ENCODE data around the gene AS3MT. TPM values are rescaled to one million over a fixed set of nuclear protein-coding genes. Genes with fewer than 3 reads are reported as not detected.

AS3MT gene
- total and polyA plus RNA-seq, 12 donors, result 177 to 910 (median 303) TPM

- intact Hi-C loops (cut with DNase I), result loop anchor here (5.0 to 10.0 kb wide), 3 partner anchors 148 to 328 kb away; partner anchors contain the start of gene RPEL1 (in 2 of the 2)
- WGBS, 4 donors, result 20 to 60% (median 23%) methylated on average over 3 to 47 of the region's 47 CpGs
- peaks cover 33 to 56% of the 10 kb centered on the region in 2 donors for H3K4me1 ChIP-seq (replicated peaks in 1 of 2)
- H3K27me3 ChIP-seq, result no peaks in the 10 kb centered on the region
- H3K36me3 ChIP-seq (replicated peaks in 1 of 2), result no peaks in the 10 kb centered on the region
- TF ChIP-seq CTCF (IDR thresholded peaks at IDR 0.05) (no peak), POLR2A (IDR thresholded peaks at IDR 0.05) (peak in 1 of 2 donors; percentile 26)
- peak; percentile 44 to 74 (median 54) for DNase-seq
- peak overlapping the region in 3 of 5 donors; percentile 70 to 93 (median 93) for H3K27ac ChIP-seq
- no peaks in the 10 kb centered on the region for H3K9me3 ChIP-seq (replicated peaks in 1 of 3)
- H3K4me3 ChIP-seq, result peak overlapping the region; percentile 44 to 88 (median 77)
Observed at GRCh38 chr10:102919246-102919959, 50.1 kb downstream of the AS3MT start.

- TF ChIP-seq POLR2A (IDR thresholded peaks at IDR 0.05), result no peak
- no peak for TF ChIP-seq CTCF (IDR thresholded peaks at IDR 0.05)
- Histone ChIP-seq H3K4me1 (replicated peaks in 1 of 2) (peaks cover 33 to 56% of the 10 kb centered on the region in 2 donors), H3K36me3 (replicated peaks in 1 of 2) (no peaks in the 10 kb centered on the region), H3K9me3 (replicated peaks in 1 of 3) (no peaks in the 10 kb centered on the region), H3K27me3 (no peaks in the 10 kb centered on the region), H3K4me3 (peak overlapping the region in 2 of 4 donors; percentile 87 to 88), H3K27ac (no peak overlapping the region)
- DNase-seq, result no peak
- intact Hi-C loops (cut with DNase I), result loop anchor here (5.0 to 10.0 kb wide), 3 partner anchors 147 to 327 kb away; partner anchors contain the start of gene RPEL1 (in 2 of the 2)
- 37 to 50% (median 47%) methylated on average over 9 of the region's 9 CpGs for WGBS, 4 donors
Observed at GRCh38 chr10:102919992-102920739, 50.9 kb downstream of the AS3MT start.

GRCh38 chr10:102923601-102924000, 54.3 kb downstream of the AS3MT start:
- peak overlapping the region in 2 of 5 donors; percentile 32 to 36 for H3K27ac ChIP-seq
- H3K9me3 ChIP-seq (replicated peaks in 1 of 3), result no peaks in the 10 kb centered on the region
- peak overlapping the region in 1 of 4 donors; percentile 87 for H3K4me3 ChIP-seq
- DNase-seq, result no peak
- TF ChIP-seq POLR2A (IDR thresholded peaks at IDR 0.05), result no peak
- no peak for TF ChIP-seq CTCF (IDR thresholded peaks at IDR 0.05)
- no peaks in the 10 kb centered on the region for H3K27me3 ChIP-seq
- no peaks in the 10 kb centered on the region for H3K36me3 ChIP-seq (replicated peaks in 1 of 2)
- H3K4me1 ChIP-seq (replicated peaks in 1 of 2), result peaks cover 28 to 47% of the 10 kb centered on the region in 2 donors
- intact Hi-C loops (cut with DNase I), result no loop called here

GRCh38 chr10:102926842-102927241, 57.6 kb downstream of the AS3MT start:
- H3K36me3 ChIP-seq (replicated peaks in 1 of 2), result peaks cover 0 to 2% of the 10 kb centered on the region in 2 donors
- intact Hi-C loops (cut with DNase I), result no loop called here
- no peaks in the 10 kb centered on the region for H3K9me3 ChIP-seq (replicated peaks in 1 of 3)
- TF ChIP-seq POLR2A (IDR thresholded peaks at IDR 0.05), result no peak
- TF ChIP-seq CTCF (IDR thresholded peaks at IDR 0.05), result no peak
- H3K4me1 ChIP-seq (replicated peaks in 1 of 2), result peaks cover 19 to 30% of the 10 kb centered on the region in 2 donors
- H3K27me3 ChIP-seq, result no peaks in the 10 kb centered on the region
- 89 to 93% (median 90%) methylated on average over 6 of the region's 6 CpGs for WGBS, 4 donors
- no peak for DNase-seq
- no peak overlapping the region for H3K4me3 ChIP-seq
- no peak overlapping the region for H3K27ac ChIP-seq

Measured in adrenal gland (tissue), 12 donors.